GM23338 (cell line): ENCODE data around the gene LCE1E.

Source experiments
- ETS1 ChIP-seq: IDR thresholded peaks from 2 replicates; pipeline ENCODE4 v1.6.1; 2016; ENCODE audit warnings: antibody characterized with exemption
- EZH2 ChIP-seq: fragments of 200-600 bp; sonication (generic); IDR thresholded peaks from one replicate; pipeline ENCODE4 v1.8.0; 2017; ENCODE audit warnings: antibody characterized with exemption, mild to moderate bottlenecking, low read depth; ENCODE audit not compliant: unreplicated experiment
- POLR2AphosphoS5 ChIP-seq: IDR thresholded peaks from 2 replicates; pipeline ENCODE4 v1.6.1; 2016; ENCODE audit warnings: antibody characterized with exemption, low read depth
- REST ChIP-seq: IDR thresholded peaks from one replicate; pipeline ENCODE4 v1.6.1; 2018; ENCODE audit warnings: antibody characterized with exemption; ENCODE audit not compliant: unreplicated experiment
- TF ChIP-seq, protein P1 (sequence below), 2 experiments: fragments of 200-600 bp in 1 of 2; sonication (generic) in 1 of 2; conservative IDR thresholded peaks; 2 replicates each; pipeline versions ENCODE4 v1.5.1 to v1.6.1; 2016 to 2017; ENCODE audit warnings: antibody characterized with exemption in 2 of 2, low read depth in 2 of 2, mild to moderate bottlenecking in 2 of 2, moderate library complexity in 1 of 2

DNA sequence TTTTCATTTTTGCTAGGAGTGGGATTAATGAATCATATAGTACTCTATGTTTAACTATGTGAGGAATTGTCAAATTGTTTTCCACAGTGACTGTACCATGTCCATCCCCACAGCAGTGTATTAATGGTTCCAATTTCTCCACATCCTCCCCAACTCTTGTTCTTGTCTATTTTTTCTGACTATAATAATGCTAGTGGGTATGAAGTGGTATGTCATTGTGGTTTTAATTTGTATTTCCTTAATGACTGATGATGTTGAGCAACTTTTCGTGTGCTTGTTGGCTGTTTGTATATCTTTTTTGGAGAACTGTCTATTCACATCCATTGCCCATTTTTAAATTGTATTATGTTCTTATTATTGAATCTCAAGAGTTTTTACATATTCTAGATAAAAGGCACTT lies 38.2 kb upstream of the LCE1E start:
- TF ChIP-seq, protein P1, sequence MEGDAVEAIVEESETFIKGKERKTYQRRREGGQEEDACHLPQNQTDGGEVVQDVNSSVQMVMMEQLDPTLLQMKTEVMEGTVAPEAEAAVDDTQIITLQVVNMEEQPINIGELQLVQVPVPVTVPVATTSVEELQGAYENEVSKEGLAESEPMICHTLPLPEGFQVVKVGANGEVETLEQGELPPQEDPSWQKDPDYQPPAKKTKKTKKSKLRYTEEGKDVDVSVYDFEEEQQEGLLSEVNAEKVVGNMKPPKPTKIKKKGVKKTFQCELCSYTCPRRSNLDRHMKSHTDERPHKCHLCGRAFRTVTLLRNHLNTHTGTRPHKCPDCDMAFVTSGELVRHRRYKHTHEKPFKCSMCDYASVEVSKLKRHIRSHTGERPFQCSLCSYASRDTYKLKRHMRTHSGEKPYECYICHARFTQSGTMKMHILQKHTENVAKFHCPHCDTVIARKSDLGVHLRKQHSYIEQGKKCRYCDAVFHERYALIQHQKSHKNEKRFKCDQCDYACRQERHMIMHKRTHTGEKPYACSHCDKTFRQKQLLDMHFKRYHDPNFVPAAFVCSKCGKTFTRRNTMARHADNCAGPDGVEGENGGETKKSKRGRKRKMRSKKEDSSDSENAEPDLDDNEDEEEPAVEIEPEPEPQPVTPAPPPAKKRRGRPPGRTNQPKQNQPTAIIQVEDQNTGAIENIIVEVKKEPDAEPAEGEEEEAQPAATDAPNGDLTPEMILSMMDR (conservative IDR thresholded peaks at IDR 0.05; ENCODE audit: low read depth in 2 of 2): no peak
- TF ChIP-seq POLR2AphosphoS5 (no peak), REST (no peak), ETS1 (no peak), EZH2 (no peak)
